GM10248 (cell line): ENCODE measurements around the gene SACM1L.

ENCODE experiments used
- CTCF ChIA-PET: fragments of 300-600 bp; sonication (Branson Sonifier 250); formaldehyde crosslinking; extraction: SDS; loops from one replicate; lab custom pipeline; 2021; ENCODE audit warnings: antibody characterized with exemption; lab: Yijun Ruan, JAX
- POLR2A ChIA-PET: fragments of 350-650 bp; sonication (Branson Sonifier 250); formaldehyde crosslinking; extraction: SDS; loops from one replicate; lab custom pipeline; 2020; ENCODE audit warnings: antibody characterized with exemption; lab: Yijun Ruan, JAX
- DNase-seq: peaks from one replicate; pipeline ENCODE4 v3.0.0; 2012; ENCODE audit errors: extremely low spot score
- TF ChIP-seq, protein P1 (sequence below): IDR thresholded peaks from 2 replicates; pipeline ENCODE4 v1.5.1; 2012; ENCODE audit warnings: mild to moderate bottlenecking, low read depth; ENCODE audit errors: extremely low read depth, missing control alignments, control extremely low read depth

The SACM1L gene

DNA sequence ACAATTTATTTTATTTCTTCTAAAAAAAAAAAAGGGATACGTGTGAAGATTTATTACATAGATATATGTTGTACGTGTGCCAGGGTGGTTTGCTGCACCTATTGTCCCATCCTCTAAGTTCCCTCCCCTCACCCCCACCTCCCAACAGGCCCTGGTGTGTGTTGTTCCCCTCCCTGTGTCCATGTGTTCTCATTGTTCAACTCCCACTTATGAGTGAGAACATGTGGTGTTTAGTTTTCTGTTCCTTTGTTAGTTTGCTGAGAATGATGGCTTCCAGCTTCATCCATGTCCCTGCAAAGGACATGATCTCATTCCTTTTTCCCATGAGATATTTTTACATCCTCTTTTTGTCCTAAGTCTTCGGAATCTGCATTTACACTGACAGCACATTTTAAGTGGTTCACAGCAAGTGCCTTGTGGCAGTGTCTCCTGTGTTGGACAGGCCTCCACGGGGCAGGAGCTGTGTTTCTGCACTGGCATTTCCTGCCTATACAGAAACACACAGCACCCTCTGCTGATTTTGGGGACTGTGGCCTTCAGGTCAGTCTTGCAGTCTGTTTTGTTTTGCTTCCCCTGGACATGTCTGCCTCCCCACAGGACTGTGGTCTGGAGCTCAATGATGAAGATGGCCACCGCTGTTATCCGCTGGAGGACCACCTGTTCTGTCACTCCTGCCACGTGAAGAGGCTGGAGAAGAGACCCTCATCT, 12.7 kb upstream of the SACM1L start:
- ChIA-PET POLR2A (no interaction called here), CTCF (interaction anchor here (0.9 to 3.1 kb wide), 4 partner anchors 10 to 166 kb away, joined by 4 to 13 read pairs (median 9); no protein-coding TSS in a partner anchor)
- TF ChIP-seq, protein P1, sequence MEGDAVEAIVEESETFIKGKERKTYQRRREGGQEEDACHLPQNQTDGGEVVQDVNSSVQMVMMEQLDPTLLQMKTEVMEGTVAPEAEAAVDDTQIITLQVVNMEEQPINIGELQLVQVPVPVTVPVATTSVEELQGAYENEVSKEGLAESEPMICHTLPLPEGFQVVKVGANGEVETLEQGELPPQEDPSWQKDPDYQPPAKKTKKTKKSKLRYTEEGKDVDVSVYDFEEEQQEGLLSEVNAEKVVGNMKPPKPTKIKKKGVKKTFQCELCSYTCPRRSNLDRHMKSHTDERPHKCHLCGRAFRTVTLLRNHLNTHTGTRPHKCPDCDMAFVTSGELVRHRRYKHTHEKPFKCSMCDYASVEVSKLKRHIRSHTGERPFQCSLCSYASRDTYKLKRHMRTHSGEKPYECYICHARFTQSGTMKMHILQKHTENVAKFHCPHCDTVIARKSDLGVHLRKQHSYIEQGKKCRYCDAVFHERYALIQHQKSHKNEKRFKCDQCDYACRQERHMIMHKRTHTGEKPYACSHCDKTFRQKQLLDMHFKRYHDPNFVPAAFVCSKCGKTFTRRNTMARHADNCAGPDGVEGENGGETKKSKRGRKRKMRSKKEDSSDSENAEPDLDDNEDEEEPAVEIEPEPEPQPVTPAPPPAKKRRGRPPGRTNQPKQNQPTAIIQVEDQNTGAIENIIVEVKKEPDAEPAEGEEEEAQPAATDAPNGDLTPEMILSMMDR, result no peak
- DNase-seq, result no peak

DNA sequence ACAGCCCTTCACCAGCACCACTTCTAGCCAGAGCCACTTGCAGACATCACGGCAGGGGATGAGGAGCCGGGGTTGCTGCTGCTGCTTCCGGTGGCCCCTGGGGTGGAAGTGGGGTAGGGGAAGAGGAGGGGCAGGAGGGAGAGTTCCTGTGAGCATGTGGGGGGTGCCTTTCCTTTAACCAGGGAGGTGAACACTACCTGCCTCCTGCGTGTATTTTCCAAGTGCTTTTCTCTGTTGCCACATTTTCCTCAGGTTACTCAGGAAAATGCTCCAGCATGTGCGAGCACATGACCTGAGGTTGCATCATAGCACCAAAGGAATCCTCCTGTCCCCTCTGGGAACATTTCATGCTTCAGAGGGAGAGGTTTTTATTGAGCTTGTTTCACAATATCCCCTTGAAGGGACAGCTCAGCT, 12.2 kb upstream of the SACM1L start:
- TF ChIP-seq, protein P1, result no peak
- no peak for DNase-seq
- CTCF ChIA-PET, result interaction anchor here (0.9 to 3.1 kb wide), 7 partner anchors 10 to 246 kb away, joined by 3 to 13 read pairs (median 6); no protein-coding TSS in a partner anchor
- POLR2A ChIA-PET, result no interaction called here

- TF ChIP-seq, protein P1, result no peak
- CTCF ChIA-PET, result interaction anchor here (1.0 to 2.6 kb wide), 7 partner anchors 11 to 245 kb away, joined by 3 to 12 read pairs (median 4); no protein-coding TSS in a partner anchor
- POLR2A ChIA-PET, result no interaction called here
- no peak for DNase-seq
These were observed 11.4 kb upstream of the SACM1L start for GRCh38 chr3:45677841-45678240.

DNA sequence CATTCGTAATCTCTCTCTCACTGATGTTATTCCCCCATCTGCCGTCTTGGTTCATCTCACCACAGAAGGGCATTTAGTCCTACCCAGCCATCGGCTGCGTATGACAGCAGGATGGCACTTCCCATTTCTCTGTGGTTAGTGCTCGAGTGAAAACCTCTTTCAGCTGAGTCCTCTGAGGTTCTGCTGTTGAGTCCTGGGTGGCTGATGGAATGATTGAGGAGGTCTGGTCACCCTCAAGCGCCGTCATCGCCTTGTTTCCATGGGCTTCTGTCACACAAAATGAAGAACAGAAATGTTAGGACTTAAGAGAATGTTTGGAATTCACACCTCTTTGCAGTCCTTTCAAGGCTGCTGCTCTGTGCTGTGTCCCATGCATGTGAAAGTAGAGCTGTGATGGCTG, 9.4 kb upstream of the SACM1L start:
- ChIA-PET CTCF (interaction anchor here (1.4 kb wide), 1 partner anchor 20 kb away, joined by 5 read pairs; no protein-coding TSS in a partner anchor), POLR2A (interaction anchor here (0.7 kb wide), 1 partner anchor 39 kb away, joined by 3 read pairs; no protein-coding TSS in a partner anchor)
- no peak for DNase-seq
- TF ChIP-seq, protein P1, result no peak

GRCh38 chr3:45681221-45681620, 8.0 kb upstream of the SACM1L start:
- POLR2A ChIA-PET, result no interaction called here

GRCh38 chr3:45681846-45682245, 7.3 kb upstream of the SACM1L start:
- ChIA-PET POLR2A (no interaction called here), CTCF (no interaction called here)
- TF ChIP-seq, protein P1, result no peak
- DNase-seq, result no peak

More at GRCh38 chr3:45681221-45681620, 8.0 kb upstream of the SACM1L start:
- CTCF ChIA-PET, result interaction anchor here (1.0 to 1.4 kb wide), 2 partner anchors 13 to 21 kb away, joined by 3 to 5 read pairs; no protein-coding TSS in a partner anchor
- DNase-seq, result no peak
- TF ChIP-seq, protein P1, result no peak
